AML-193 (cell line): ENCODE data around the gene TCN2.
"Not testable (repeated sequence)": the region's sequence is repeated elsewhere in the genome, so short reads cannot be mapped to it uniquely, and the experiment has no call there.

ENCODE experiments used
- DNase-seq, 2 experiments: peaks; one replicate each; lab custom pipeline; 2025; lab: John Stamatoyannopoulos, UW

Gene TCN2

GRCh38 chr22:30610299-30610698 is 3.3 kb downstream of the TCN2 start:
- peak; percentile 17 to 22 for DNase-seq

DNA sequence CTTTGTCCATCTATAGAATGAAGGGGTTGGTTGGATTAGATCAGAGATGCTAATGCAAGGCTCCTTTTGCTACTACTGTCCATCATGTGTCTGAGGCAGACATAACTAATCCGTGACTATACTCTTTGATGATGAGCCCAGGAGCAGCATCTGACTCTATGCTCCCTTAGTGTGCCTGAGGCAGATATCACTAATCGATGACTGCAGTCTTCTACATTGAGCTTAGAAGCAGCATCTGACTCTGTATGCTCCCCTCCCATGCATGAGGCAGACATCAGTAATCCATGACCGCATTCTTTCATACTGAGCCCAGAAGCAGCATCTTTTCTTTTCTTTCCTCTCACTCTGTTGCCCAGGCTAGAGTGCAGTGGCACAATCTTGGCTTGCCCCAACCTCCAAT is 4.2 kb downstream of the TCN2 start:
- DNase-seq: no peak

- no peak for DNase-seq
These were observed 5.8 kb downstream of the TCN2 start for GRCh38 chr22:30612789-30613188.

DNA sequence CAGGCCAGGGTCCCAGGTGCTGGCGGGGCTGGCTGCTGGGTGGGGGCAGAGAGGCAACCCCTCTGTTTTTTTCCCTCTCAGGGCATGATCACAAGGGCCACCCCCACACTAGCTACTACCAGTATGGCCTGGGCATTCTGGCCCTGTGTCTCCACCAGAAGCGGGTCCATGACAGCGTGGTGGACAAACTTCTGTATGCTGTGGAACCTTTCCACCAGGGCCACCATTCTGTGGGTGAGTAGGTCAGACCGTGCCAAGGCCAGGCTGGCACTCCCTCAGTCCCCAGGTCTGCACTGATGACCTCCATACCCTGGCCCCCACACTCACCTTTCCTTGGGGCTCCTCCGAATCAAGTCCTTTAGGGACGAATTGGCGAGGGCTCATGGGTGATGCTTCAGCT is 7.3 kb downstream of the TCN2 start:
- no peak for DNase-seq

GRCh38 chr22:30614879-30615278 is 7.9 kb downstream of the TCN2 start:
- no peak for DNase-seq

DNA sequence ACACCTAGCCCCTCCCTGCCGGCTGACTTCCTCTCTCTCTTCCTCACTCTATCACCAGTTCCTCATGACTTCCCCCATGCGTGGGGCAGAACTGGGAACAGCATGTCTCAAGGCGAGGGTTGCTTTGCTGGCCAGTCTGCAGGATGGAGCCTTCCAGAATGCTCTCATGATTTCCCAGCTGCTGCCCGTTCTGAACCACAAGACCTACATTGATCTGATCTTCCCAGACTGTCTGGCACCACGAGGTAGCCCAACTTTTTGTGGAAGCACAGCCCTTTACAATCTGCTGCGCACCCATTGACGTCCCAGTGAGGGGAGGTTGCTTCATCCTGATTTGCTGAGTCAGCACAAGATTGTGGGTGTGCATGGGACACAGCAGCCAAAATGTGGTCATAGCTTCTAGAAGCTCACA is 8.6 kb downstream of the TCN2 start:
- no peak for DNase-seq

- DNase-seq: no peak
These were observed 10.8 kb downstream of the TCN2 start for GRCh38 chr22:30617819-30618218.

- DNase-seq: not testable (repeated sequence)
These were observed 12.9 kb downstream of the TCN2 start for GRCh38 chr22:30619909-30620308.

- DNase-seq: no peak
These were observed 19.4 kb downstream of the TCN2 start for GRCh38 chr22:30626413-30626812.

DNA sequence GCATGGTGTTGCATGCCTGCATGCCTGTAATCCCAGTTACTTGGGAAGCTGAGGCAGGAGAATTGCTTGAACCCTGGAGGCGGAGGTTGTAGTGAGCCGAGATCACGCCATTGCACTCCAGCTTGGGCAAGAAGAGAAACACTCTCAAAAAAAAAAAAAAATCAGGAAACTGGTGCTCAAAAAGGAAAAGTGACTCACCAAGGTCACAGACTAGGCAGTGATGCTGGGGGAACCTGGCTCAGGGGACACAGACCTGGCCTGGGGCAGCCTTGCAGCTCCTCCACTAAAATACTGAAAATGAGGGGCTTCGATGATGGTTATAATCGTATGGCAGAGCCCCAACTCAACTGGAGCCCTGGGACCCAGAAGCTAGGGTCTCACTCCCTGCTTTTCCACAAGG is 20.5 kb downstream of the TCN2 start:
- no peak for DNase-seq

- no peak for DNase-seq
These were observed 21.5 kb downstream of the TCN2 start for GRCh38 chr22:30628491-30628890.

GRCh38 chr22:30631469-30631868 is 24.5 kb downstream of the TCN2 start:
- DNase-seq: not testable (repeated sequence)

DNA sequence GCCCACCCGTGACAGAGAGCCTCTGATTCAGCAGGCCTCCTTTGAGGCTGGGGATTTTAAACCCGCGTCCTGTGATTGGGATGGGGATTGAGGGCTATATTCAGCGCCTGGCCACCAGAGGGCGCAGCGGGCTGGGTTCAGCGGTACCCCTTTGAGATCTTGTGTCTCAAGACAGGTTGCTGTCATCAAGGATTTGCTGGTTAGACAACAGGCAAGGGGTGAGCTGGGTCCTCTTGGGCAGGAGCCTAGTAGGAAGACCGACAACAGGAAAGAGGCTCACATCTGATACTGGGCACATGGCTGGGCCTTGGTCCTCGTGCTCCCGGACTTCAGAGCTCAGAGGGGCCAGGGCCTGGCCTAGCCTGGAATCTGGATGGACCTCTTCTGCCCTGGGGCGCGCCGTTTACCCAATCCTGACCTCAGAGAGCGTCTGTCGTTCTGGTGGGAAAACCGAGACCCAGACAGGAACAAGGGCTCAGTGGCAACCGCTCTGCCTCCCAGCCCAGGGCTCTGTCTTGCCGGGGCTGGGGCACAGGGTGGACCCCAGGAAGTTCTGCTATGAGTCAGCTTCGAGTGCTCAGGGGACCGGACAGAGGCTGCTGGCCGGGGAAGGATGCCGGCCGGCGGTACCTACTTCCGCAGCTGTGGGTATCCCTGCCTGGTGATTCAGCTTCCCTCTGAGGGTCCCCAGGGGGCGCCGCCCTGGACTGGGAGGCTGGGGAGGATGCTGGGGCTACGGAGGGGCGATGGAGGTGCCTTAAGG is 27.7 kb downstream of the TCN2 start:
- DNase-seq: peak; percentile 52 to 80

DNA sequence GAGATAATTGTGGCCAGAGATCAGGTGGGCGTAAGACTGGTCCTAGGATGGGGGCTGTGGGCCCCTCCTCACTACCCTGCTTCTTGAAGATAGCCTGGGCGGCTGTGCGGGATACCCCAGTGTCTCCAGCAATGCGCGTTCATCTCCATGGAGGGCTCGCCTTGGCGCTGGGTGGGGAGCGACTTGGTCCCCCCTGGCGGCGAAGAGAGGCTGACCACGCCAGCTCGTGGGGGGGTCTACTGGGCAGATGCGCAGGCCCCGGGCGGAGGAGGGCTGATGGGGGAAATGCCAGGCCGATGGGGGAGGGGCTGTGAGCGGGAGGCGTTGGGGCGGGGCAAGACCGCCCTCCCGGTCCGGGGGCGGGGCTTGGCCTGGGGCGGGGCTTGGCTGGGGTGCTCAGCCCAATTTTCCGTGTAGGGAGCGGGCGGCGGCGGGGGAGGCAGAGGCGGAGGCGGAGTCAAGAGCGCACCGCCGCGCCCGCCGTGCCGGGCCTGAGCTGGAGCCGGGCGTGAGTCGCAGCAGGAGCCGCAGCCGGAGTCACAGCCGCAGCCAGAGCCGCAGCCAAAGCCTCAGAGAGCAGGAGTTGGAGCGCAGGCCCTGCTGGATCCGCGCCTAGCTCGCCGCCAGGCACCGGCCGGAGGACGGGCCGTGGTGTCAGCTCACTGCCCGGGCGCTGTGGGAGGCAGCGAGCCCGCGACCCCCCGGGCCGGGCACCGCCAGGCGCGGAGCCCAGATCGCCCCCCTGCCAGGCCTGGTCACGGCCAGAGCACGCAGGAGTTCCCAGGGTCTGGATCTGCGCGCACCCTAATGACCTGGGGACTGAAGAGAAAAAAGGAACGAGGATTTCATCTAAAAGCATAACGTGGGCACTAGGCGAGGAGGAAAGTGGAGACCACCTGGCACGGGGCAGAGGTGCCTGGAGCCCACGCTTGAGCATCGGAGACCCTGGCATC is 28.6 kb downstream of the TCN2 start, which contains the start of gene SLC35E4:
SLC35E4 (plus strand) TSS at position 509 of the 953 bp plus-strand sequence. CDS start 670 bp downstream, outside the sequence.
- DNase-seq: peak; percentile 52 to 55

- no peak for DNase-seq
These were observed 29.5 kb downstream of the TCN2 start for GRCh38 chr22:30636226-30637077.

DNA sequence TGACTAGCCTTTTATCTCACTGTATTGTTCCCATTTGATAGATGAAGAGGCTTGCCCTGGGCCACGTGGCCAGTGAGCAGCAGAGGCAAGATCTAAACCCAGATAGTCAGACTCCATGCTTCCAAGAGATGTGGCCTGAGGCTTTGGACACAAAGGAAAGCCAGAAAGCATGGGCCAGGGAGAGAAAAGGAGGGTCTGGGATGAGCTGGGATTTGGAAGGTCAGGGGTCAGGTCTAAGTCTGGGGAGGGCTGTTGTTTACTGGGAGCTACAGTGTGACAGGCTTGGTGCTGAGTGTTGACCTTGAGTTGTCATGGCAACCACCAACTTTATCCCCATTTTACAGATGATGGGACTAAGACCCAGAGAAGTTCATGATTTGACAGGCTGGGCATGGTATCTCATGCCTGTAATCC is 30.7 kb downstream of the TCN2 start:
- DNase-seq: no peak

- DNase-seq: no peak
These were observed 33.4 kb downstream of the TCN2 start for GRCh38 chr22:30640361-30640760.

- DNase-seq: no peak
These were observed 34.0 kb downstream of the TCN2 start for GRCh38 chr22:30640839-30641430.

DNA sequence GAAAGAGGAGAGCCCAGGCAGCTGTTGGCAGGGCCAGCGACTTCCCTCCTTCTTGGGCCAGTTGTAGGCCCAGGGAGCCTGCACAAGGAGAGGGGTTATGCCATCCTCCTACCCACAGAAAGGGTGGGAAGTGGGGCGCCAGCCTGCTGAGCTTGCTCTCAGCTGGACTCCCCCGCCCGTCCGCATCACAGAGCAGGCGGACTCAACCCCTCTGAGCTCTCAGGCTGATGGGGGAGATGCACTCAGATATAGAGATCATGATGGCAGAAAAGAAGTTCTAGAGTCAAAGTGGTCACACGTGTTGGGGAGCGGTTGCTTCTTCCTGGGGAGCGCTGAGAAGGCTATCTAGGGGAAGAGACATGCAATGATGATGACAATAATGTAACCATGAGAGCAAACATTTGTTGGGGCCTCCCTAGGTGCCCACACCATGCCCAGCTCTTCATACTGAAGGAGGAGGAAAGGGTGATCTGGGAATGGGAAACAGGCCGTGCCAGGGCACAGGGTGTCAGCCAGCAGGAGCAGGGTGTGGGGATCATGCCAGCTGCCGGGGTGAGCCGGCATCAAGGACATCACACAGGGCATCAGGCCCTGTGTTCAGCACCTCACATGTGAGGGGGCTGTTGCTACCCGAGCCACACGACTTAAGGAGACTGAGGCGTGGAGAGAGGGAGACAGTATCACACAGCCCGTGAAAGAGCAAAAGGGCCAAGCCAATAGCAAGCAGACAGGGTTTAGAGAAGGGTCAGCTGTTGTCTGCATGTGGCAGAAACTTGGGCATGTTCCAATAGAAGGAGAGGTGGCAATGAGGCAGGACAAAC is 36.3 kb downstream of the TCN2 start:
- no peak for DNase-seq

GRCh38 chr22:30646518-30647160 is 39.7 kb downstream of the TCN2 start:
- no peak for DNase-seq
